NK-92 (cell line): Measurements from ENCODE around the gene PITPNM1.
"Not testable (repeated sequence)": the region's sequence is repeated elsewhere in the genome, so short reads cannot be mapped to it uniquely, and the experiment has no call there.

Experiments
- DNase-seq: peaks from one replicate; lab custom pipeline; 2025; ENCODE audit not compliant: unreplicated experiment; lab: John Stamatoyannopoulos, UW

Gene PITPNM1

DNA sequence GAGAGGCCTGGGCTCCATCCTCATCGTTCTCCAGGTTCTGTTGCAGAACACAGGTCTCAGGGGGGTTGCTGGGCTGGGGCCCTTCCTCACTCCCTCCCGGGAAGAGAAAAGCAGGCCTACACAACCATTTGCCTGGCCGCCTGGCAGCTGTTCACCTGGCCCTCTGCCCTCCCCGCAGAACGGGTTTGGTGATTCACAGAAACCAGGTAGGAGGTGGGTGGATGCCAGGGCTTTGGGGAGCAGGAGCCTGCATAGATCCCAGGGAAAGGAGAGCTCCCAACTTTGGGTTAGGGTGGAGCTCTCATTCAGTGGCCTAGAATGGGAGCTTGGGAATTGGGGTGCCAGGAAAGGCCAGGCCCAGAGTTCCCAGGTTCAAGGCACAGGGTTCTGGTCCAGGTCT, 37.1 kb downstream of the PITPNM1 start:
- DNase-seq: no peak

DNA sequence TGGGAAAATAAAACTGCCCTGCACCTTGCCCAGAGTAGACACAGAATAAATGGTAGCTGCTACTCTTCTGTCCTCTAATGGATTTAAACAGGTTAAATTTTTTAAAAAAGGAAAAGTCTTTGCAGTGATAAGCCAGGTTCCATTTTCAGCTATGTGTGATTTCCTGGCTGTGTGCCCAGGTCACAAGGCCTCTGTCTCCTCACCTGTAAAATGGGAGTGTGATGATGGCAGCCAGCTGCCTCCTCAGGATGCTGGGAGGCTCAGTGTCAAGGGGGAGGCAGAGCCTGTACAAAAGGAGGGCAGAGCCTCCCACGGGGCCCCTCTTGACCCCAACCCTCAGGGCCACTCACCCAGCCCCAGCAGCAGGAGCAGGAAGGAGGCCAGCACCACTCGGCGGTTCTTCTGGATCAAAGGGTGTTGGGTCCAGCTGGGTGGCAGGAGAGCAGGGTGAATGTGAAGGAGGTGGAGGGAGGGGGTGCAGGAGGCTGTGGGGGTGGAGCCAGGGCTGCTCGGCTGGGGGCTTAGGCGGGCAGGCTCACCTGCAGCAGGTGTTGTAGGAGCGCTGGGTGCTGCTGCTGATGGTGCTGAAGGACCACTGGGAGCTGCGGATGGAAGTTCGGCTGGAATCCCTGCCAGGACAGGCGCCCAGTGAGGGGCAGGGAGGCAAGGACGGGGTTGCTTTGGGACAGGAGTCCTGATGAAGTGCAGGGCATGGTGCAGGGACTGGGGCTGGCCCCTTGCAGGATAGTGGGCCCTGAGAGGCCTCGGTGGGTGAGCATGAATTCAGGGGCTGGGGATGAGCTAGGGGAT, 38.0 kb downstream of the PITPNM1 start:
- DNase-seq: no peak

DNA sequence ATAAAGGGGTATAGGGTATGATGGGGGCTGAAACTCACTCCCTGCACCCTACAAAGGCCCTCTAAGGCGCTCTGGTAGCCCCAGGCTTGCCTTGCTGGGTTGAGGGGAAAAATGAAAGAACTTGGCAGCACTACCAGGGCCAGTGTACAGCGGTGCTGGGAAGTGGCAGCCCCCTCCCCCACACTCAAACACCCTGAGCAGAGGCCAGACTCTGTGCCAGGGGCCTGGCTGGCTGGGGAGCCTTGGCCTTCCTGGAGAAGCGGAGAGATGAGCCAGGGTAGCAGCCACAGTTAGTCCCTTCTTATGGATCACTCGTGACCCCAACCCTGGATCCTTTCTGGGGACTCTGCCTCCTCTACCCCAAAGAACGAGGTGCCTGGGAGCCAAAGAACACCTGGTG, 38.8 kb downstream of the PITPNM1 start:
- no peak for DNase-seq

DNA sequence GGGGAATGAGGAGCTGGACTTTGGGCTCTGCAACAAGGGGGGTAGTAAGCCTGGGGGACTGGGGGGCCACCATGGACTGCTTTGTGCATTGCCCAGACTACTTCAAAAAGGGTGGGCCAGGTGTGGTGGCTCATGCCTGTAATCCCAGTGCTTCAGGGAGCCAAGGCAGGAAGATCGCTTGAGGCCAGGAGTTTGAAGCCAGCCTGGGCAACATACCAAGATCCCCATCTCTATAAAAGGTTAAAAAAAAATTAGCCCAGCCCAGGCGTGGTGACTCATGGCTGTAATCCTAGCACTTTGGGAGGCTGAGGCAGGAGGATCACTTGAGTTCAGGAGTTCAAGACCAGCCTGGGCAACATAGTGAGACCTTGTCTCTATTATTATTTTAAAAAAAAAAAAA, 39.6 kb downstream of the PITPNM1 start:
- DNase-seq: not testable (repeated sequence)

DNA sequence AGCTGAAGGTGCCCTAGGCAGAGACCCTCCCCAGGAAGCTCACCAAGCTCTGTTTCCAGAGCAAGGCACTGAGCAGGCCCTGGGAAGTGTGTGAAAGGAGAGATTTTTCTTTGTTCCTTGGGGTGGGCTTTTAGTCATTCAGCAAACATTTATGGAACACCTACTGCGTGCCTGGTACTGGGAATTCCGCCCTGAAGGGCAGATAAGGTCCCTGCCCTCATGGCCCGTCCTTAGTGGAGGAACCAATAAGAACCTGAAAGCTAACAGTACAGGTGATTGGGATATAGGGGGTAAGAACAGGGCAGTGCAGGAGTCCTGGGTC, 40.0 kb downstream of the PITPNM1 start:
- DNase-seq: no peak

DNA sequence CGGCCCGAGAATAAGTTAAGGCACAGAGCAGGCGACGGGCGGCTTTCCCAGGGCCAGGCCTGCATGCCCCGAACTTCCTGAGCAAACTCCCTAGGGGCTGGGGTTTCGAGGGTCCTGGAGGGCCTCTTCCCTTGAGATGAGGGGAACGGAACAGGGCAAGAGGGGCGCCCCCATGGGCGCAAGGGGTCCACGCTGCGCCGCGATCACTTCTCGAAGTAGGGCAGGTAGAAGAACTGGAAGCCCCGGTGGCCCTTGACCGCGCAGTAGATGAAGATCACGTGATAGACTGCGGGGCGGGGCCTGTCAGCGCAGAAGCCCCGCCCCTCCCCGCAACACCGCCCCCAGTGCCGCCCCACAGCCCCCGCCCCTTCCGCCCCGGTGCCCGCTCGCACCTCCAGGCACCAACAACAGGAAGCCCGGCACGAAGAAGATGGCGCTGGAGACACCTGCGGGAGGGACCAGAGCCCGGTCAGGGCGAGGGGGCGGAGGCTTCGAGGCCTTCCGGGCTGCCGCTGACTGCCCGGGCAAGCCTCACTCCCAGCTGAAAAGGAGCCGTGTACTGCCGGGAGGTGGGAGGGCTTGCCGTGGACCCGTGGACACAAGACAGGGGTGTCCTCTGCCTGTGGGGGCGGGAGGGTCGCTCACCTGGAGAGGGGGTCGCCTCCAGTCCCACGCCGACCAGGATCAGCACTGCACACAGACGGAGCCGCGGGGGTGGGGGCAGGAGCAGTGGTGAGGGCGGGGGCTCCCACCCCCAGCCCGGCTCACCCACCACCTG, 40.6 kb downstream of the PITPNM1 start:
- DNase-seq: peak; percentile 67

DNA sequence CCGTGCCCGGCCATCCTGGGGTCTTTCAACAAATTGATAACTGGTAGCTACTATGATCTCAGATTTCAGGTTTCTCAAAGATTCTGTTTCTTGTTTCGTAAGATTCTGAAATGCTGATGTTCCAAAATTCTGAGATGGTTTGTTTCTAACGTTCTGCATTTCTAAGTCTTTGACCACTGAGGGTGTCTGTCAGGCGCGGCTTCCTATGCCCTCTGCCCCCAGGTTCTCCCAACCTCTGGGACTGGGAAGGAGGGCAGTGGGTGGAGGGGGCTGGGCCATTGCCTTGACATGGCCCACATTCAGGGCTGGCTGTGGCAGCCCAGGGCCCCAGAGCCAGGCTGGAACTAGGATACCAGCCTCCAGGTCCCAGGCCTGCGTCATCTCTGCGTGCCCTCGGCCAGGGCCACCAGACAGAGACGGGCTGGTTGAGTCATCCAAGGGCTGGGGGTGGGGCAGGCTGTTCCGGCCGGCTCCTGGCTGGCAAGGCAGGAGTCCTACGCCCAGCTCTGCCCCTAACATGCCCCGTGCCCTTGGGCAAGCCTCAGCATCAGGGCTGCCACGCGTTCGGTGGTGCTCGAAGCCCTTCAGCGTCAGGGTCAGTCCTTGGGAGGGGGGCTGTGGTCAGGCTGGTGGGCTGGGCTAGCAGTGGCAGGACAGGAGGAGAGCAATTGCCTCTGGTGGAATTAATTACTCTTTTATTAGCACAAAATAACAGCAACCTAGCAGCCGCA, 41.3 kb downstream of the PITPNM1 start:
- DNase-seq: no peak

DNA sequence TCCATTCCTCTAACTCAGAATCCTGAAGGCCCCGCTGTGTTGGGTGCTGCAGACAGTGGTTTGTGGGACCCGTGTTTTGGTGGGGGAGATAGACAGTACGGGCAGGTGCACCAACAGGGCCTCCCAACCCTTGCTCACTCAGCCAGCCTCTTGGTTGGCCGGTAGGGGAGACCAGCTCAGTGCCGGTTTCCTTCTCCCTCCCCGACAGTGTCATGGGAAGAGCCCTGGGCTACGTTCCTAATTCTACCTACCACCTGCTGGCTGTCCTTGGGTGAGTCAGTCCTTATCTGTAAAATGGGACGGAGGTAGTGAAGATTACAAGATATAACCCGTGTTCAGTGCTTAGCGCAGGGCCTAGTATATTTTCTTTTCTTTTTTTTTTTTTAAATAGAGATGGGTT, 42.0 kb downstream of the PITPNM1 start:
- DNase-seq: no peak

DNA sequence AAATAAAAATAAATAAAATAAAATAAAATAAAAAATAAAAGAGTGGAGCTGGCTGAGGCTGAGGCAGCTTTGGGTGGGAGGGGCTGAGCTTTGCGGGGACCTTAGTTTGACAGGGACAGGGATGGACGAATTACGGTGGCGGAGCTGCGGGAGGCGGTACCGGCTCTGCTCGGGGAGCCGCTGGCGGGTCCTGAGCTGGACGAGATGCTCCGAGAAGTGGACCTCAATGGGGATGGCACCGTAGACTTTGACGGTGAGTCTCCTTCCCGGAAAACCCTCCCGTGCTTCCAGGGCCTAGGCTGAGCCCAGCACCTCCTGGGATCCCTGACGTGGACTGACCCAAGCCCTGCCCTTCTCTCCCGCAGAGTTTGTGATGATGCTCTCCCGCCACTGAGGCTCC, 46.9 kb downstream of the PITPNM1 start:
- DNase-seq: no peak

DNA sequence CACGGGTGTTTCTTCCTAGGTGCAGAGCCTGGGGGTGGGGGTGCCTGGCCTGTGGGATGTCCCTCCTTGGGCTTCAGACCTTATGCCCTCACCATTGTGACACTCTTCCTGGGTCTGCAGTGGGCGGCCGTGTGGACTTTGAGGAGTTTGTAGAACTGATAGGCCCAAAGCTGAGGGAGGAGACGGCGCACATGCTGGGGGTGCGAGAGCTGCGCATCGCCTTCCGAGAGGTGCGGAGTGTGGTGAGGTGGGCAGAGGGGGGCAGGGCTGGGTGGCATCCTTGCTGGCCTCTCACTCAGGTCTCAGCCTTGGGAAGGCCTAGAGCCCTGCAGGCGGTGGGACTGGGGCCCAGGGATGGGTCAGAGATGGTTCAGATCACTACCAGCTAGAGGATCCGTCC, 47.7 kb downstream of the PITPNM1 start:
- no peak for DNase-seq

DNA sequence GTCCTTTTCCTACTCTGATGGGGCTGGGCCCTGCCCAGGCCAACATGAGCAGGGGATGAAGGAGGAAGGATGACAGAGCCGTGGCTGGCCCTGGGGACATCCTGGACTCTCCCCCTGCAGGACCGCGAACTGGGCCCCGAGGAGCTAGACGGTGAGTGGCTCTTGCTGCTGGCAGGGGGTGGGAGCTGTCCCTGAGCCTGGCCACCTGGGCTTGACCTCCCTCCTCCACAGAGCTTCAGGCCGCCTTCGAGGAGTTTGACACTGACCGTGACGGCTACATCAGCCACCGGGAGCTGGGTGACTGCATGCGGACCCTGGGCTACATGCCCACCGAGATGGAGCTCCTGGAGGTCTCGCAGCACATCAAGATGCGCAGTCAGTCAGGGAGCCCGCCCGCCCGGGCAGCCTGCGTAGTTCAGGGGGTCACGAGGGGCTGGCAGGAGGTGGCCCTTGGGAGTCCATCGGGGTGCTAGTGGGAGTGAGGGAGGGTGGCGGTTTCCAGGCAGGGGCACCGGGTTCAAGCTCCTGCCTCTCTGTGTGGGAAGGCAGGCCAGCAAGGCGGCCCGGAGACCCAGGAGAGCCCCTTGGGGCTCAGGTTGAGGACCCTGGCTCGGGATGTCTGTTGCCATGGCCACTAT, 49.0 kb downstream of the PITPNM1 start:
- DNase-seq: no peak

DNA sequence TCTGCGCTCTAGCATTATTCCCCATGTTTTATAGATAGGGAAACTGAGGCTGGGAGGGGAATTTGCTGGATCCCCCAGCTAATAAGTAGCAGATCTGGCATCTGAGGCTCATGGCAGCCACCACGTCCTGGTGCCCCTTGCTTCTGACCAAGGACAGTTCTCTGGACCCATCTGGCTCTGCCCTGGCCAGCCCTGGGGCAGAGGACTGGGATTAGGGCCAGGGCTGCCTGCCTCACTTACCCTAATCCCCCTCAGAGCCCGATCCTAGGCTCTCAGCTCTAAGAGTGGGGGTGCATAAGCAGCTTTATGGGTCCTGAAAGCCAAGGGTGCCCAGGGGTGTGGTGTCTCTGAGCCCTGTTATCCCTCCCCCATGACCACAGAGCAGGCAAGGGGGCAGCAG, 50.1 kb downstream of the PITPNM1 start, which contains the start of gene CABP4:
CABP4 (plus strand) TSS at position 301 of the 400 bp plus-strand sequence; CDS start at position 371, 70 bp downstream.
- DNase-seq: no peak

DNA sequence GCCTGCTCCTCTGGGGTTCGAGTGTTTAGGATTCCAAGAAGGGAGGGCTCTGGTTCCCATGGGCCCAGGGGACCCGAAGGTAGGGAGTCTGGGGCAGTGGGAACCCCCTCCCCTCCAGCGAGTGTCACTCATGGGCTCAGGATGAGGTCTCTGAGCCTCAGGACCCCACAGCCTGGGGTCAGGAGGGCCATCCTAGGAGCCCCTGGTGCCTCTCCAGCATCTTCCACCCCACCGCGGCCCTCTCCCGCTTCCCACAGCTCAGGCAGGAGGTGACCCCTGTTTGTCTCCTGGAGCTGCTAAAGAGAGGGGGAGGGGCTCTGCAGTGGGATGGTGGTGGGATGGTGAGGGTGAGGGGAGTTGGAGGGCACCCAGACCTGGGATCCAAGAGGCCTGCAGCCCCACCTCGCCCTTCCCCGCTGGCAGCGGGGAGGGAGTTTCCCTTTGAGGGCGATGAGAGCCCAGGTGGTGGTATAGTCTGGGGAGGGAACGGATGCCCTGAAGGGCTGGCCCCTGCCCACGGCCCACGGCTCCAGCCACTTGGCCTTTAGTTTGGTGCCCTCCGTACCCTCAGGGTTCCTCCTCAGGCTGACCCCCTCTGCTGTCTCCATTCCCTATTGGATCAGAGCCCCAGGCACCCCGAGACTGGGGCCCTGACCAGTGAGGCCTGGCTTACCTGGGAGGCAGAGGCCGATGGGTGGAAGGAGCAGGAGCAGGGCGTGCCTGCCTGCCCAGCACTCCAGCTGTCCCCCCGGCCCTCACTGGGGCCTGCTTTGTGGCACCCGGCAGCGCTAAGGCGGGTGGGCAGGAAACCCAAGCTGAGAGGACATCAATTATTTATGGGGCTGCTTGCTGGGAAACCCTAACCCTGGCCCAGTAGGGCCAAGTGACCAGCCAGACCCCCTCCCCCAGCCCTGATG, 51.1 kb downstream of the PITPNM1 start:
- no peak for DNase-seq

DNA sequence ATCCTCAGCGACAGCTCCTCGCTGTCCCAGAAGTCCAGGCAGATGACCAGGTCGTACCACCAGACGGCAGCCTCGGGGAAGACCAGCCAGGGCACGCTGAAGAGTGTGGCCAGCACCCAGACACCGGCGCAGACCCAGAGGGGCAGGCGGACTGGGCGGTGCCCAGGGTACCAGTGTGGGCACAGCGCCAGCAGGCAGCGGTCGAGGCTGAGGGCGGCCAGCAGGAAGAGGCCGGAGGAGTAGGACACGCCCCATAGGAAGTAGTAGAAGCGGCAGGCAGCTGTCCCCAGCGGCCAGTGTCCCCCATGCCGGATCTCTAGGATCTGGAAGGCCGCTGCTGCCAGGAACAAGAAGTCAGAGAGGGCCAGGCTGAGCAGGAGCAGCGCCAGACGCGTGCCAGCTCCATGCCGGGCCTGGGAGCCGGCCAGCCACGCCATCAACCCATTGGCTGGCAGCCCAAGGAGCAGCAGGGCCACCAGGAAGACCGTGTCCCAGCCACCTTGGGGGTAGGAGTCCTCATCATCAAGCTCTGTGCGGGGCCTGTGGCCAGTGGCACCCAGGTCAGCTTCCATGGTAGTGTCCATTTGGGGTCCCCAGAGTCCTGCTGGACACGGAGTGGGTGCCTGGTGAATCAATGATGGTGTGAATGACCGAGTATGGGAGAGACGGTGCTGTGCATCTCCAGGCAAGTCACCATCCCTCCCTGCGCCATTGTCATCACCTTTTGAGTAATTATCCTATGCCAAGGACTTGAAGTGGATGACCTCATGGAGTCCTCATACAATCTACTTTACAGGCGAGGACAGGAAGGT, 52.8 kb downstream of the PITPNM1 start, which contains the start of gene GPR152:
GPR152 (minus strand) TSS at position 589 of the 812 bp plus-strand sequence; CDS start at position 584, 5 bp downstream.
- no peak for DNase-seq

DNA sequence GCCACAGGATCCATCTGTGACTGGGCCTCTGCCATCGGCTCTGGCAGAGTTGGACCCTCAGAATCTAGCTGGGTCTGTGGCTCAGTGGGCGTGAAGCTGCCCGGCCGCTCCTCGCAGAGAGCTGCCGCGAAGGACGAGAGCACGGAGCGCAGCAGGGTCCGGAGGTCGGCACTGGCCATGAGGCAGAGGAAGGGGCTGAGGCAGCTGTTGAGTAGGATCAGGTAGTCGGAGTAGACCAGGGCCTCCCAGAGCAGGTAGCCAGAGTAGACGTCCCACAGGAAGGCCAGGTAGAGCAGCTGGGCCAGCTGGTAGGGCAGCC, 53.5 kb downstream of the PITPNM1 start:
- no peak for DNase-seq

DNA sequence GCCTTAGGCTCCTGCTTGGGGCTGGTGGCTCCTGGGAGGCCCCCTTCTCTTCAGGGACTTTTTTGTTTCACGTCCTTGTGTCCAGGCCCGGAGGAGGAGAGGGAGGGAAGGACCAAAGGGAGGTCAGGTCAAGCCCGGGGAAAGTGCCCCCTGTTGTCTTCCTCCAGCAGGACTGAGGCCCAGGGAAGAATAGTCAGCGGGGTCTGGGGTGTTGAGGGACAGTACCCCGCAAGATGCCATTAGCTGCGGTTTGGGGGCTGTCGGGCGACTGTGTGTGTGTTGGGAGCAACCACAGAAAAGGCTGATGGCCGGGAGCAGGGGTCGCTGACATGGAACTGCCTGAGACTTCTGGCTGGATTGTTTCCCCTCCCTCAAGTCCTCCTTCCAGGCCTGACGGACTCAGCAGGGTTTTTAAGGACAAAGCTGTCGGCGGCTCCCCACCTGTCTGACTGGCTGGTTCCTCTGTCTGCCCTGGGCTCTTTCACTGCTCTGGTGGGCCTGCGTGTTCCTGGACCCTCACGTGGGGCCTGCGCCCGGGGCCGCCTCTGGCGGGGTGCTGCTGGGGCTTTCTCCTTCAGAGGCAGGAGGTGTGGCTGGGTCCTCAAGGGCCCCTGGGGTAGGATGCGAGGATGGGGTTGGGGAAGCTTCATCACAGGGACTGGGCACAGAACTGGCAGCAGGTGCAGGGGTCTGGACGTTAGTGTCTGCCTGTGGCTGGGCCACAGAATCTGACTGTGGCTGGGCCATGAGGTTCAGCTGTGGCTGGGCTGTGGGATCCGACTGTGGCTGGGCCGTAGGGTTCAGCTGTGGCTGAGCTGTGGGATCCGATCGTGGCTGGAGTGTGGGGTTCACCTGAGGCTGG, 54.1 kb downstream of the PITPNM1 start:
- no peak for DNase-seq

DNA sequence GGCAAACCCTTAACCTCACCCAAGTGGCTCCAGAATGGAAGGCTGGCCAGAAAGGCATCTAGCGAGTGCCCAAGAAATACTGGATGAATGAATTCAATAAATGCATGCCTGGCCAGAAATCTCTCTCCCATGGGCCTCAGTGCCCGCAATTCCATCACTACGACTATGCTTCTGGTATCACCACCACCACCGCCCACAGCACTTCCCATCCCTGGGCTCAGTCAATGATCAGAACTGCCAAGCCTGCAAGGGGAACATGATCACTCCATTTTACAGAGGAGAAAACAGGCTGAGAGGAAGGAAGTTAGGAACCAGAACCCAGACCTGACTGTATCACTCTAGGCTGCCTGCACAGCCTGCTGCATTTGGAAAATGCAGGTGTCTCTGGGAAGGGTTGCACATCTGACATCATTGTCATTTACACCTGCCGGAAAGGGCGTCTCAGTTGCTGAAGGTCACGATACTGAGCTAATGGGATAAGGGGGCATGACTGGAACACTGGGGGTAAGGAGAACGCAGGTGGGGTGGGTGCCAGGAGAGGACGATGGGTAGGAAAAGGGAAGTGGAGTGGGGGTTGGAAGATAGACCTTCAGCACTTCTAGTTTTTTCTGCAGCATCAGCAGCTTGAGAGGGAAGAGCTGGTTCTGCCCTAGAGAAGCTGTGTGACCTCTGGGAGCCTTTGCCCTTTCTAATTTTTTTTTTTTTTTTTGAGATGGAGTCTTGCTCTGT, 55.9 kb downstream of the PITPNM1 start:
- DNase-seq: no peak

DNA sequence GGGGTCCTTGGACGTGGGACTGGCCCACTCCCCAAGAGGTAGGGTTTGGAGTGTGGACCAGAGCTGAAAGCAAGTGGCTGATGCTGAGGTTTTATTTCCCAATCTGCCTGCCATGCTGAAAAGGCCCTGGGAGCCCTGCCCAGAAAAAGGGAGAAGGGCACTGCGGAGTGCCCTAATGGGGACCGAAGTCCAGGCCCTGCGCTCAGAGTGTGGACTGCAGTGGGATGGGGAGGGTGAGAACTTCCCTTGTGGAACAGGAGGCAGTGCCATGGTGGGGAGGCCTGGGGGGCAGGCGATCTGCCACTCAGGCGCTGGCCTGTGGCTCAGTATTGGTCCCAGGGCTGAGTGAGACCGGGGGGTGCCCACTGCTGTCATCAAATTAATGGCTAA, 56.9 kb downstream of the PITPNM1 start:
- no peak for DNase-seq
